Left ventricle myocardium inferior (tissue), 1 donor: Measurements from ENCODE around the gene NDUFA12. TPM values are rescaled to one million over a fixed set of nuclear protein-coding genes. Genes with fewer than 3 reads are reported as not detected.

Experiments used
- DNase-seq: peaks from one replicate; pipeline ENCODE4 v3.0.0-alpha.2; 2020
- H3K27ac ChIP-seq: fragments of 200-600 bp; replicated peaks from 2 replicates; pipeline ENCODE4 v1.8.0; 2021
- H3K27me3 ChIP-seq: fragments of 200-600 bp; 2 replicates; pipeline ENCODE4 v1.8.0; 2021; ENCODE audit warnings: low read depth
- H3K36me3 ChIP-seq: fragments of 200-600 bp; 2 replicates; pipeline ENCODE4 v1.8.0; 2021
- H3K4me1 ChIP-seq: fragments of 200-600 bp; 2 replicates; pipeline ENCODE4 v1.8.0; 2021
- H3K4me3 ChIP-seq: fragments of 200-600 bp; 2 replicates; pipeline ENCODE4 v1.8.0; 2021; ENCODE audit warnings: mild to moderate bottlenecking, moderate library complexity
- H3K9me3 ChIP-seq: fragments of 200-600 bp; replicated peaks from 2 replicates; pipeline ENCODE4 v1.8.0; 2021
- intact Hi-C: fragments of 100-400 bp; cut with micrococcal nuclease; formaldehyde crosslinking; loops from one replicate; pipeline ENCODE4 v1.11.0; 2022
- total RNA-seq: library from RNA; stranded (reverse); fragmentation: NEBNext Ultra II Directional; extraction: Animal tissue kit (Norgen Biotek cat#: 25700); gene quantifications from one replicate; pipeline ENCODE4 v1.2.1, GENCODE V29; 2021
- TF ChIP-seq, protein P1 (sequence below): fragments of 200-600 bp; IDR thresholded peaks from 2 replicates; pipeline ENCODE4 v1.8.0; 2021; ENCODE audit warnings: antibody characterized with exemption, mild to moderate bottlenecking, borderline replicate concordance
- donor health status: DM: no; HTN: yes; CAD: no; lungs with severe emphysema.

The NDUFA12 gene
- total RNA-seq, 1 donor from 2014 or later, result 353 TPM

DNA sequence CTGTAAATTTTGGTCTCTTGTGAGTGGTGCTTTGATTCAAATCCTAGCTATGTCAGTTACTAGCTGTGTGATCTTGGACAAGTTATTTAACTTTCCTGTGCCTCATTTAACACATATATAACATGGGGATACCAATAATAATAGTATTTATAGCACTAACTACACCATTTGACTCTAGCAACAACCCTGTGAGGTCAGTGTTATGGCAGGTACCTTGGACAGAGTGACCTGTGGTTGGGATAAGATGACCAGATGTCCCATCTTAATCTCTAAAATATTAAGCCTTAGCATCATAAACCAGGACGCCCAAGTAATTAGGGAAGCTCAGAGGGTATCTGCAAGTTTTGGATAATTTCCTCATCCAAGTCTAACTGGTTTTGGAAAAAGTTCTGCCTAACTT is 73.7 kb downstream of the NDUFA12 start:
- TF ChIP-seq, protein P1, sequence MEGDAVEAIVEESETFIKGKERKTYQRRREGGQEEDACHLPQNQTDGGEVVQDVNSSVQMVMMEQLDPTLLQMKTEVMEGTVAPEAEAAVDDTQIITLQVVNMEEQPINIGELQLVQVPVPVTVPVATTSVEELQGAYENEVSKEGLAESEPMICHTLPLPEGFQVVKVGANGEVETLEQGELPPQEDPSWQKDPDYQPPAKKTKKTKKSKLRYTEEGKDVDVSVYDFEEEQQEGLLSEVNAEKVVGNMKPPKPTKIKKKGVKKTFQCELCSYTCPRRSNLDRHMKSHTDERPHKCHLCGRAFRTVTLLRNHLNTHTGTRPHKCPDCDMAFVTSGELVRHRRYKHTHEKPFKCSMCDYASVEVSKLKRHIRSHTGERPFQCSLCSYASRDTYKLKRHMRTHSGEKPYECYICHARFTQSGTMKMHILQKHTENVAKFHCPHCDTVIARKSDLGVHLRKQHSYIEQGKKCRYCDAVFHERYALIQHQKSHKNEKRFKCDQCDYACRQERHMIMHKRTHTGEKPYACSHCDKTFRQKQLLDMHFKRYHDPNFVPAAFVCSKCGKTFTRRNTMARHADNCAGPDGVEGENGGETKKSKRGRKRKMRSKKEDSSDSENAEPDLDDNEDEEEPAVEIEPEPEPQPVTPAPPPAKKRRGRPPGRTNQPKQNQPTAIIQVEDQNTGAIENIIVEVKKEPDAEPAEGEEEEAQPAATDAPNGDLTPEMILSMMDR, result no peak
- Histone ChIP-seq H3K4me1 (no peaks in the 10 kb centered on the region), H3K27me3 (no peaks in the 10 kb centered on the region), H3K4me3 (no peak overlapping the region), H3K9me3 (no peaks in the 10 kb centered on the region), H3K27ac (no peak overlapping the region), H3K36me3 (no peaks in the 10 kb centered on the region)
- intact Hi-C loops, result no loop called here
- DNase-seq, result no peak

DNA sequence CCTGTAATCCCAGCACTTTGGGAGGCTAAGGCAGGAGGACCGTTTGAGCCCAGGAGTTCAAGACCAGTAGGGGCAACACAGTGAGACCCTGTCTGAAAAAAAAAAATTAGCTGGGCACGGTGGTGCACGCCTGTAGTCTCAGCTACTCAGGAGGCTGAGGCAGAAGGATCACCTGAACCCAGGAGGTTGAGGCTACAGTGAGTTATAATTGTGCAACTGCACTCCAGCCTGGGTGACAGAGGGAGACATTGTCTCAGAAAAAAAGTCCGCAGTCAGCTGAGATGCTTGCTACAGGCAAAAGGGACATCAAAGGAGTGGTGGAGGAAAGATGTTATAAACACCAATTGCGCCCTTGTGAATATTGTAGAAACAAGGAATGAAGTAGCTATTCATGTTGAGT is 77.8 kb downstream of the NDUFA12 start:
- no peaks in the 10 kb centered on the region for H3K9me3 ChIP-seq
- DNase-seq, result no peak
- no peaks in the 10 kb centered on the region for H3K4me1 ChIP-seq
- intact Hi-C loops, result no loop called here
- no peak overlapping the region for H3K4me3 ChIP-seq
- no peaks in the 10 kb centered on the region for H3K27me3 ChIP-seq
- TF ChIP-seq, protein P1, result no peak
- H3K36me3 ChIP-seq, result no peaks in the 10 kb centered on the region
- no peak overlapping the region for H3K27ac ChIP-seq

DNA sequence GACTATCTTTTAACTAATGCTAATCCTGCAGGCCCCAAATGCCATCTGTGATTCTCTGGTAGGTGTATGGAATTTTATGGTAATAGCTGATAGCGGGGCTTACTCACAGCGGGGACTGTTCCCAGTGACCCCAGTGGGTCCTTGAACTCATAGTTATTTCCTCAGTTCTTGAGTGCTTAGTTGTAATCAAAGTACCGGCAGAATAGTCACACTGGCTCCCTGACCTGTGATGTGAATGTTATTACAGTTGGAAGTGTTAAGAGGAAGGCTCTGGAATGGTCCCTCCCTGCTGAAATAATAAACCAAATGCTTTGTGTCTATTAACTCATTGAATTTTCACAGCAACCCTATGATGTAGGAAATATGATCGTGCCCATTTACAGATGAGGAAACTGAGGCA is 78.3 kb downstream of the NDUFA12 start:
- DNase-seq, result no peak
- intact Hi-C loops, result no loop called here
- no peak overlapping the region for H3K27ac ChIP-seq
- no peaks in the 10 kb centered on the region for H3K4me1 ChIP-seq
- TF ChIP-seq, protein P1, result no peak
- H3K4me3 ChIP-seq, result no peak overlapping the region
- H3K9me3 ChIP-seq, result no peaks in the 10 kb centered on the region
- no peaks in the 10 kb centered on the region for H3K27me3 ChIP-seq
- H3K36me3 ChIP-seq, result no peaks in the 10 kb centered on the region

DNA sequence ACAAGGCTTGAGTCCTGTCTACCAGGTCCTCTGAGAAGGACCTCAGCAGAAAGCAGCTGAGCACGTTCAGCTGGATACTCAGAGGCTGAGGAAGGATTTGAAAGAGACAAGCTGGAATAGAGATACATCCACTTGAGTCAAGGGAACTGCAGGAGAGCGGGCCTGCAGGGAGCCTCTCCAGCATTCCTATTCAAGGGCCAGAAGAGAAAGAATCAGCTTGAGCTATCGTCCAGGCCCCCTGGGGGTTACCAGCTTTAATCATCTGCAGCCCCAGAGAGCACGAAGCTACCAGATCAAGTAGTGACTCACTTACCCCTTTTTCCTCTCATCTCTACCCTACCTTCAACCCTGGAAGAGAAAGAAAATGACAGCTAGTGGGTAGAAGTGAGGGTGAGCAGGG is 80.9 kb downstream of the NDUFA12 start:
- Histone ChIP-seq H3K4me1 (no peaks in the 10 kb centered on the region), H3K4me3 (no peak overlapping the region), H3K27ac (no peak overlapping the region), H3K9me3 (no peaks in the 10 kb centered on the region), H3K27me3 (no peaks in the 10 kb centered on the region), H3K36me3 (no peaks in the 10 kb centered on the region)
- DNase-seq, result no peak
- TF ChIP-seq, protein P1, result no peak
- intact Hi-C loops, result no loop called here

Other genes starting within 250 kb of the NDUFA12 start
- gene NR2C1, start 69.9 kb upstream of the NDUFA12 start, total RNA-seq, result 40.1 TPM
- gene FGD6, start 213.8 kb upstream of the NDUFA12 start, total RNA-seq, result 26.3 TPM
- 66.1 TPM for gene VEZT, start 214.1 kb upstream of the NDUFA12 start, total RNA-seq